Transverse colon (tissue), 4 donors: ENCODE results near the gene MEGF9. TPM values are rescaled to one million over a fixed set of nuclear protein-coding genes. Genes with fewer than 3 reads are reported as not detected.

Source experiments
- DNase-seq: peaks from one replicate; pipeline ENCODE4 v3.0.0-alpha.2; 2019
- H3K27ac ChIP-seq, 4 donors: fragments of 200-600 bp; sonication (generic); 2 replicates each; pipeline ENCODE4 v1.5.1; 2016 to 2018; ENCODE audit warnings: inconsistent platforms in 4 of 4
- H3K27me3 ChIP-seq: fragments of 200-600 bp; sonication (generic); 2 replicates; pipeline ENCODE4 v1.5.1; 2017; ENCODE audit warnings: inconsistent platforms
- H3K36me3 ChIP-seq, 4 donors: fragments of 200-600 bp; sonication (generic); 2 replicates each; pipeline ENCODE4 v1.5.1; 2017 to 2019; ENCODE audit warnings: inconsistent platforms in 4 of 4
- H3K4me1 ChIP-seq, 4 donors: fragments of 200-600 bp; sonication (generic); 2 replicates each; pipeline ENCODE4 v1.5.1; 2017 to 2020; ENCODE audit warnings: inconsistent platforms in 4 of 4
- H3K4me3 ChIP-seq, 4 donors: fragments of 200-600 bp; sonication (generic); 1 replicate in 1 of 4; 2 replicates in 3 of 4; pipeline versions ENCODE4 v1.5.1 to v1.6.1; 2017 to 2019; ENCODE audit warnings: inconsistent platforms in 4 of 4
- H3K9me3 ChIP-seq, 2 donors: fragments of 200-600 bp; sonication (generic); 2 replicates each; pipeline ENCODE4 v1.5.1; 2017 to 2019; ENCODE audit warnings: inconsistent platforms in 2 of 2
- EP300 ChIP-seq: sonication (generic); formaldehyde crosslinking; IDR thresholded peaks from one replicate; pipeline ENCODE4 v1.6.1; 2017; ENCODE audit warnings: antibody characterized with exemption, low read depth
- POLR2A ChIP-seq: fragments of 450-650 bp; IDR thresholded peaks from one replicate; pipeline ENCODE4 v1.6.1; 2016; ENCODE audit warnings: antibody characterized with exemption, mild to moderate bottlenecking, moderate library complexity
- POLR2AphosphoS5 ChIP-seq, 3 donors: sonication (generic); formaldehyde crosslinking; IDR thresholded peaks; one replicate each; pipeline ENCODE4 v1.6.1; 2016; ENCODE audit warnings: antibody characterized with exemption in 3 of 3
- WGBS, 2 donors: methylation state at CpG; one replicate each; pipeline ENCODE4 v1.1.5; 2018; ENCODE audit warnings: low coverage in 1 of 2; 5-methylcytosine and 5-hydroxymethylcytosine counted together
- in situ Hi-C, 4 donors: fragments of 200-750 bp; cut with MboI; loops; one replicate each; pipeline versions ENCODE4 v1.15.0 to v1.15.1; 2017; ENCODE audit warnings: low sequenced_read_pairs in 3 of 4, low pct_ligation_motif_present in 1 of 4, low pct_unique_long_range_greater_than_20kb in 1 of 4
- intact Hi-C: fragments of 100-400 bp; cut with DNase I; formaldehyde crosslinking; loops from one replicate; pipeline ENCODE4 v1.15.1; 2023; ENCODE audit warnings: low total_unique reads
- total RNA-seq, 4 donors: library from RNA; depleted of rRNA; stranded (reverse); fragments of >200 nt; gene quantifications; one replicate each; pipeline ENCODE4 v1.1.0, GENCODE V29; 2016
- TF ChIP-seq, protein P1 (sequence below), 5 experiments: fragments of 200-600 bp in 3 of 5; fragments of 450-650 bp in 2 of 5; sonication (generic) in 3 of 5; IDR thresholded peaks; 1 replicate in 2 of 5; 2 replicates in 3 of 5; pipeline ENCODE4 v1.5.1; 2016 to 2017; ENCODE audit warnings: antibody characterized with exemption in 5 of 5, inconsistent platforms in 3 of 5, mild to moderate bottlenecking in 2 of 5, moderate library complexity in 1 of 5

The MEGF9 gene
- total RNA-seq, 4 donors from 2014 or later: 6.7 to 17.9 (median 12.7) TPM

DNA sequence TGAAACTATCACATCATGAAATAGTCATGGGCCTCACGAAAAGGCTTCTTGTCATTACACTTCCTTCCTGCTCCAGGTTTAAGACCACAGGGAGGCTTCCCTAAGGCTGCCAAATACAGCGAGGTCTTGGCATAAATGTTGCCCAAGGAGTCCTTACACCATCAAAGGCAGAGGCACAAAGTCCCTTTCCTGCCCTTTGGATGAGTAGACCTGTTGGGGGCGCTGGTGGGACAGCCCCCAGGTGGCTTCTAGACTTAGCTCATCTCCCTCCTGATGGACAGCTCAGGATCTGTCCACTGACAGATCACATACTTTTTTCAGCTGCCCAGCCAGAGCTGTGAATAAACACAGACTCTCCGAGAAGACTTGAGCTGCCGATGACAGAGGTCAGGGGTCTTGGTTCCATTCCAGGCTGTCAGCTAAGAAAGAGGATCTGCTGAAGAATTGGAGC is 15.5 kb upstream of the MEGF9 start:
- no peak overlapping the region for H3K27ac ChIP-seq
- in situ Hi-C loops (no loop called here), intact Hi-C loops (no loop called here)
- WGBS, 2 donors: 69% methylated on average over 5 of the region's 5 CpGs; no CpG with 5 or more reads in 1 of the 2 donors
- no peaks in the 10 kb centered on the region for H3K27me3 ChIP-seq
- H3K4me1 ChIP-seq: no peaks in the 10 kb centered on the region
- DNase-seq: no peak
- no peak for TF ChIP-seq POLR2A
- TF ChIP-seq EP300: no peak
- TF ChIP-seq POLR2AphosphoS5 (IDR thresholded peaks at IDR 0.05): no peak
- TF ChIP-seq, protein P1, sequence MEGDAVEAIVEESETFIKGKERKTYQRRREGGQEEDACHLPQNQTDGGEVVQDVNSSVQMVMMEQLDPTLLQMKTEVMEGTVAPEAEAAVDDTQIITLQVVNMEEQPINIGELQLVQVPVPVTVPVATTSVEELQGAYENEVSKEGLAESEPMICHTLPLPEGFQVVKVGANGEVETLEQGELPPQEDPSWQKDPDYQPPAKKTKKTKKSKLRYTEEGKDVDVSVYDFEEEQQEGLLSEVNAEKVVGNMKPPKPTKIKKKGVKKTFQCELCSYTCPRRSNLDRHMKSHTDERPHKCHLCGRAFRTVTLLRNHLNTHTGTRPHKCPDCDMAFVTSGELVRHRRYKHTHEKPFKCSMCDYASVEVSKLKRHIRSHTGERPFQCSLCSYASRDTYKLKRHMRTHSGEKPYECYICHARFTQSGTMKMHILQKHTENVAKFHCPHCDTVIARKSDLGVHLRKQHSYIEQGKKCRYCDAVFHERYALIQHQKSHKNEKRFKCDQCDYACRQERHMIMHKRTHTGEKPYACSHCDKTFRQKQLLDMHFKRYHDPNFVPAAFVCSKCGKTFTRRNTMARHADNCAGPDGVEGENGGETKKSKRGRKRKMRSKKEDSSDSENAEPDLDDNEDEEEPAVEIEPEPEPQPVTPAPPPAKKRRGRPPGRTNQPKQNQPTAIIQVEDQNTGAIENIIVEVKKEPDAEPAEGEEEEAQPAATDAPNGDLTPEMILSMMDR (IDR thresholded peaks at IDR 0.05): no peak
- H3K9me3 ChIP-seq: no peaks in the 10 kb centered on the region
- no peaks in the 10 kb centered on the region for H3K36me3 ChIP-seq
- H3K4me3 ChIP-seq: no peak overlapping the region

DNA sequence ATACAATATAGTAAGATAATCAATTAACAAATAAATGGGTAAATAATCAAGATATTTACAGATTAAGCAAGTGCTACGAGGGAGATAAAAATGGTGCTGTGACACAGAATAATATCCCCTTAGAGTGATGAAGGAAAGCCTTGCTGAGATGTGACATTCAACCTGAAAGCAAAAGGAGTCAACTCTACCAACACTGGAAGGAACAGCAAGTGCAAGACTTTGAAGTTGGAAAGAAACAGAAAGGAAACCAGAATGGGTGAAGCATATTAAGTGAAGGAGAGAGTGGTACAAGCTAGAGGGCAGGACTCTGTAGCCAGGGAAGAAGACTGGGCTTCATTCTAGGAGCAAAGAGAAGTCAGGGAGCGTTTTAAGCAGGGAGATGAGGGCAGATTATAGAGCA is 12.2 kb upstream of the MEGF9 start:
- no peak for TF ChIP-seq EP300
- TF ChIP-seq, protein P1 (IDR thresholded peaks at IDR 0.05): no peak
- Histone ChIP-seq H3K27ac (no peak overlapping the region), H3K4me1 (no peaks in the 10 kb centered on the region), H3K4me3 (no peak overlapping the region), H3K36me3 (no peaks in the 10 kb centered on the region), H3K27me3 (no peaks in the 10 kb centered on the region), H3K9me3 (no peaks in the 10 kb centered on the region)
- intact Hi-C loops: no loop called here
- DNase-seq: no peak
- in situ Hi-C loops: no loop called here
- 82 to 85% methylated on average over 2 of the region's 2 CpGs for WGBS, 2 donors

DNA sequence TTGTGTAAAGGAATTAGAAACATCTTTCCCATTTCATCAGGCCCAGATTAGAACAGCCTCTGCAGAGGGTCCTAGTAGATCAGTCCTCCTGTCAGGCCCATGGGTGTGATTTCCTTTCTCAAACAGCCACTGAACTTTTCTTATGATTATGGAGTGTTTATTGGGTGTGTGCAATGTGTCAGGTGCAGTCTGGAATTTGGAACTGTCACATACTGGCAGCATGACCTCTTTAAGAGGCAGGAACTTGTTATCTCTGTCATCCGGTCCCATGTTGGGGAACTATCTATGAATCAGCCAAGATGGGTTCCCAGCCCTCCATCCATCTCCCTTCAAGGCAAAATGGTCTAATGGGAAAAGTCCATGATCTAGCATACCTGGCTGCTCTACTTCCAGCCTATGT is 11.6 kb upstream of the MEGF9 start:
- no peaks in the 10 kb centered on the region for H3K27me3 ChIP-seq
- no peak overlapping the region for H3K4me3 ChIP-seq
- no peaks in the 10 kb centered on the region for H3K9me3 ChIP-seq
- no peak for TF ChIP-seq POLR2A
- in situ Hi-C loops (no loop called here), intact Hi-C loops (no loop called here)
- no peaks in the 10 kb centered on the region for H3K36me3 ChIP-seq
- no peak overlapping the region for H3K27ac ChIP-seq
- WGBS, 2 donors: 43 to 75% methylated on average over 1 of the region's 1 CpG
- DNase-seq: no peak
- H3K4me1 ChIP-seq: no peaks in the 10 kb centered on the region

DNA sequence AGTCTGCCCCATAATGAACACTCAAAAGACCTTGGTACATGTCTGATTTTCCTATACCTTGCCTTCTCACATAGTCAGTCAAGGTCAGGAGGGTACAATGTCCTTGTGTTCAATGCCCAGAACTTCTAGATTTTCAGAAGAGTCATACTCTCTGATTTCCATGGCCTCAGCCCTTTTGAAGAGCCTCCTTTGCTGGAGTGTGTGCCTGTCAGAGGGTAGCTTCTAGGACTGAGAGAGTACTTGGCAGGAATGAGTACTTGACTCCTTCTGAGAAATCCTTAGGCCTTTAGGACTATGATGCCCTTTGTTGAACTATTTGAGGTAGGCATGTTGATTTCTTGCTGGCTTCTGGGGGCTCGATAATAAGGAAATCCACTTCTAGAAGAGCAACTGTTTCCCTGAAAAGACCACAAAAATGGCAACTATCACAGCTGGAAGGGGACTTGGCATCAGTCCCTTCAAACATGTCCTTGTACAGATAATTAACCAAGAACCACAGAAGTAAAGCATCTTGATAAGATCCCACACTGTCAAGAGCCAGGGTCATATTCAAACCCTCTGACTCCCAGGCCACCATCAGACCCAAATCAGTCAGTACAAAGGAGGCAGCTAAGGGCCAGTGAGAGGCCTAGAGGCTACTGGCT is 10.6 kb upstream of the MEGF9 start:
- Histone ChIP-seq H3K9me3 (no peaks in the 10 kb centered on the region), H3K27ac (no peak overlapping the region), H3K4me3 (no peak overlapping the region), H3K36me3 (no peaks in the 10 kb centered on the region), H3K4me1 (no peaks in the 10 kb centered on the region), H3K27me3 (no peaks in the 10 kb centered on the region)
- in situ Hi-C loops: no loop called here
- TF ChIP-seq POLR2AphosphoS5 (IDR thresholded peaks at IDR 0.05): no peak
- TF ChIP-seq POLR2A: no peak
- TF ChIP-seq EP300: no peak
- TF ChIP-seq, protein P1 (IDR thresholded peaks at IDR 0.05): no peak
- 82% methylated on average over 1 of the region's 1 CpG; no CpG with 5 or more reads in 1 of the 2 donors for WGBS, 2 donors
- intact Hi-C loops: no loop called here
- no peak for DNase-seq

DNA sequence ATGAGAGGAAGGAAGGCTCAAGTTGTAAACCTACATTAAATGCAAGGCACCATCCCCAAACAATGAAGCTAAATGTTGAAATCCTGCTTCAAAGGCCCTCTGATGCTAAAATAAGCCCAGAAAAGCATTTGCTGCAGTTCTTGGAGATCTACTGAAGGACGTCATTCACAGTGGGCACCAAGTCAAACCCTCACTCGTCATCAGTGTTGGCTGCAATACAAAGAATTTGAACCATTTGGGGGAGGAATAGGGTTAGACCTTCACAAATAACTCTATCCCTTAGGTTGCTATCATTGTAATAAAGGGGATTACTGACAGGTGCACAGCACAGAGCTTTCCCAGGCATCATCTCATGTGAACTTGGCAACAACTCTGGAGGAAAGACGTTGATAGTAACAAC is 9.3 kb upstream of the MEGF9 start:
- 67 to 79% methylated on average over 1 to 3 of the region's 3 CpGs for WGBS, 2 donors
- H3K27ac ChIP-seq: no peak overlapping the region
- TF ChIP-seq EP300 (no peak), POLR2AphosphoS5 (IDR thresholded peaks at IDR 0.05) (no peak), POLR2A (no peak)
- TF ChIP-seq, protein P1 (IDR thresholded peaks at IDR 0.05): no peak
- H3K4me1 ChIP-seq: no peaks in the 10 kb centered on the region
- H3K4me3 ChIP-seq: no peak overlapping the region
- no peaks in the 10 kb centered on the region for H3K9me3 ChIP-seq
- DNase-seq: no peak
- intact Hi-C loops: no loop called here
- H3K27me3 ChIP-seq: no peaks in the 10 kb centered on the region
- in situ Hi-C loops: no loop called here
- H3K36me3 ChIP-seq: no peaks in the 10 kb centered on the region
